ENCODE results near the gene MARVELD2. TPM values are rescaled to one million over a fixed set of nuclear protein-coding genes. Genes with fewer than 3 reads are reported as not detected.
"Not testable (repeated sequence)": the region's sequence is repeated elsewhere in the genome, so short reads cannot be mapped to it uniquely, and the experiment has no call there.

Gene MARVELD2
- total RNA-seq, 2 donors from 2014 or later, result 1.6 to 2.3 TPM

DNA sequence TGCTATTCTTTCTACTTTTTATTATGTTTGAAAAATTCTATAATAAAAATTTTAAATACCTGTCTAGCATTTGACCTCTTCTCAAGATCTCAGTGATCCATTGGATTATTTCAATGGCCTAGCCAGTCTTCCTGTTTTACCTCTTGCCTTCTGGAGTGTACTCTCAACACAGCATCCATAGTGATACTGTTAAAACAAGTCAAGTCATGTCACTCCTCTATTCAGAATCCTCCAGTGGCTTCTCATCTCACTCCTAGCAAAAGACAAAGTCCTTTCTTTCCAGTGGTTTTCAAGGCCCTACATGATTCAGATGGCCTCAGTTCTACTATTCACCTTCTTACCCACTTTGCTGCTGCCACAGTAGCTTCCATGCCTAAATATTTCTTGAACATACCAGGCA lies 1.8 kb downstream of the MARVELD2 start:
- H3K9me3 ChIP-seq, result no peaks in the 10 kb centered on the region
- H3K27me3 ChIP-seq, result no peaks in the 10 kb centered on the region
- no peak overlapping the region for H3K4me3 ChIP-seq
- TF ChIP-seq, protein P1, sequence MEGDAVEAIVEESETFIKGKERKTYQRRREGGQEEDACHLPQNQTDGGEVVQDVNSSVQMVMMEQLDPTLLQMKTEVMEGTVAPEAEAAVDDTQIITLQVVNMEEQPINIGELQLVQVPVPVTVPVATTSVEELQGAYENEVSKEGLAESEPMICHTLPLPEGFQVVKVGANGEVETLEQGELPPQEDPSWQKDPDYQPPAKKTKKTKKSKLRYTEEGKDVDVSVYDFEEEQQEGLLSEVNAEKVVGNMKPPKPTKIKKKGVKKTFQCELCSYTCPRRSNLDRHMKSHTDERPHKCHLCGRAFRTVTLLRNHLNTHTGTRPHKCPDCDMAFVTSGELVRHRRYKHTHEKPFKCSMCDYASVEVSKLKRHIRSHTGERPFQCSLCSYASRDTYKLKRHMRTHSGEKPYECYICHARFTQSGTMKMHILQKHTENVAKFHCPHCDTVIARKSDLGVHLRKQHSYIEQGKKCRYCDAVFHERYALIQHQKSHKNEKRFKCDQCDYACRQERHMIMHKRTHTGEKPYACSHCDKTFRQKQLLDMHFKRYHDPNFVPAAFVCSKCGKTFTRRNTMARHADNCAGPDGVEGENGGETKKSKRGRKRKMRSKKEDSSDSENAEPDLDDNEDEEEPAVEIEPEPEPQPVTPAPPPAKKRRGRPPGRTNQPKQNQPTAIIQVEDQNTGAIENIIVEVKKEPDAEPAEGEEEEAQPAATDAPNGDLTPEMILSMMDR (IDR thresholded peaks at IDR 0.05), result no peak
- H3K36me3 ChIP-seq, result peaks cover 9% of the 10 kb centered on the region
- DNase-seq (ENCODE audit: low spot score), result no peak
- H3K27ac ChIP-seq, result no peak overlapping the region
- H3K4me1 ChIP-seq, result no peaks in the 10 kb centered on the region

DNA sequence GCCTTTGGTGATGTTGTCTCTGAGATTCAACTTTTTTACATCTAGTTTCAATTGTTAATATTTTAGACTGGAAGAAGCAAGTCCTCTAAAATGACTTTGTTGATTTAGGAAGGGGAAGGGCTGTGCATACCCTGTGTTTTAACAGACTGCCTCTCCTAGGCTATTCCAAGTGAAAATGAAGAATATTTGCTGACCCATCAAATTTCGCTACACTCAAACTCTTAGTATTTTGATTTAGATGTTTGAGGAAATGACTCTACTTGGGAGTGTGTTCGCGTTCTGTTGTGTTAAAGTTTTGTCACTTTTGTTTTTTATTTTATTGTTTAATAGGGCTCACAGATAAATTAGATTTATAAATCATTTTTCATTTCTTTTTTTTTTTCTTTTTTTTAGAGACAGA lies 3.6 kb downstream of the MARVELD2 start:
- no peaks in the 10 kb centered on the region for H3K9me3 ChIP-seq
- DNase-seq (ENCODE audit: low spot score), result no peak
- H3K27ac ChIP-seq, result no peak overlapping the region
- H3K4me1 ChIP-seq, result no peaks in the 10 kb centered on the region
- H3K36me3 ChIP-seq, result peaks cover 8% of the 10 kb centered on the region
- TF ChIP-seq, protein P1 (IDR thresholded peaks at IDR 0.05), result no peak
- no peaks in the 10 kb centered on the region for H3K27me3 ChIP-seq
- no peak overlapping the region for H3K4me3 ChIP-seq

DNA sequence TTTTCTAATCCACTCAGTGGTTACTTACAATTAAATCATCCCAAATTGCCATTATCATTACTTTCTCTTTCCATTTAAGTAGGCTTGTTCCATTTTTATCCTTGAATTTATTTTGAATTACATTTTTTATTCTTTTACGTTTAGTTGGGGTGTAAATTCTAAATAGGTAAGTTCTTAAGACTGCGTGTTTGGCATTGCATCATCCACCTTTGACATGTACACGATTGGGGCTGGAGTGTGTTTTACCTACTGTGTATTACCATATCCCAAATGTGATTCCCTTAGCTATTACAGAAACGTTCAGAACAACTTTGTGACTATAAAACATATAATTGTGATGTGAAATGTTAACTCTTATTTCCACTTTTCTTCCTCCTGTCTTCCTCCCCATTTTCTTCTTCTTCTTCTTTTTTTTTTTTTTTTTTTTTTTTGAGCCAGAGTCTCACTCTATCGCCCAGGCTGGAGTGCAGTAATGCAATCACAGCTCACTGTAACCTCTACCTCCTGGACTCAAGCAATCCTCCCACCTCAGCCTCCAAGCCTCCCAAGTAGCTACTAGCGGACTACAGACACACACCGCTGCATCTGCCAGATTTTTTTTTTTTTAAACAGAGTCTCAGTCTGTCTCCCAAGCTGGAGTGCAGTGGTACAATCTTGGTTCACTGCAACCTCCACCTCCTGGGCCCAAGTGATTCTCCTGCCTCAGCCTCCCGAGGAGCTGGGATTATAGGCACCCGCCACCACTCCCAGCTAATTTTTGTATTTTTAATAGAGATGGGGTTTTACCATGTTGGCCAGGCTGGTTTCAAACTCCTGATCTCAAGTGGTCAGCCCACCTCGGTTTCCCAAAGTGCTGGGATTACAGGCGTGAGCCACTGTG lies 16.7 kb downstream of the MARVELD2 start:
- Histone ChIP-seq H3K27ac (no peak overlapping the region), H3K27me3 (no peaks in the 10 kb centered on the region), H3K4me3 (no peak overlapping the region), H3K36me3 (no peaks in the 10 kb centered on the region), H3K9me3 (no peaks in the 10 kb centered on the region), H3K4me1 (no peaks in the 10 kb centered on the region)
- TF ChIP-seq, protein P1 (IDR thresholded peaks at IDR 0.05), result no peak
- no peak for DNase-seq (ENCODE audit: low spot score)

DNA sequence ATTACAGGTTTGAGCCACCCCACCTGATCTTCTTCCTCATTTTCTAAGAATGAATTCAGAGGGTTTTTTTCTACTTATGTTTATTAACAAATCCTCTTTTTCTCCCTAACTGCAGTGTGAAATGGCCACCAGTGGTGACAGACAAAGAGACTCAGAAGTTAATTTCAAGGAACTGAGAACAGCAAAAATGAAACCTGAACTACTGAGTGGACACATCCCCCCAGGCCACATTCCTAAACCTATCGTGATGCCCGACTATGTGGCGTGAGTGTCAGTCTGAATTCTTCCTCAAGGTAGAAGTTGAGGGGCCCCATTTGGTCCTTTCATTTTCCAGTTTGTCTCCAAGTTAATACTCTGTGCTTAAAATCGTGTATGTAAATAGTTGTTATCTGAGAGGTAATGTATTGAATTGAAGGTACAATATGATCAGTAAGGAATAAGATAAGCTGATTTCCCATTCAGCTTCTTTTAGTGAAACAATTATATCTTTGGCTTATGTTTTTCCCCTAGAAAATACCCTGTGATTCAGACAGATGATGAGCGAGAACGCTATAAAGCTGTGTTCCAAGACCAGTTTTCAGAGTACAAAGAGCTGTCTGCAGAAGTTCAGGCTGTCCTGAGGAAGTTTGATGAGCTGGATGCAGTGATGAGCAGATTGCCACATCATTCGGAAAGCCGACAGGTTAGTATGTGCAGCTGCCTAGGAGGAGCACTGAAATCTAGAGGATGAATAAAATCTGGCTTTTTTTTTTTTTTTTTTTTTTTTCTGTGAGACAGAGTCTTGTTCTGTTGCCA lies 17.7 kb downstream of the MARVELD2 start:
- no peak overlapping the region for H3K4me3 ChIP-seq
- no peaks in the 10 kb centered on the region for H3K9me3 ChIP-seq
- DNase-seq (ENCODE audit: low spot score), result no peak
- H3K27me3 ChIP-seq, result no peaks in the 10 kb centered on the region
- no peaks in the 10 kb centered on the region for H3K36me3 ChIP-seq
- H3K27ac ChIP-seq, result no peak overlapping the region
- TF ChIP-seq, protein P1 (IDR thresholded peaks at IDR 0.05), result no peak
- no peaks in the 10 kb centered on the region for H3K4me1 ChIP-seq

DNA sequence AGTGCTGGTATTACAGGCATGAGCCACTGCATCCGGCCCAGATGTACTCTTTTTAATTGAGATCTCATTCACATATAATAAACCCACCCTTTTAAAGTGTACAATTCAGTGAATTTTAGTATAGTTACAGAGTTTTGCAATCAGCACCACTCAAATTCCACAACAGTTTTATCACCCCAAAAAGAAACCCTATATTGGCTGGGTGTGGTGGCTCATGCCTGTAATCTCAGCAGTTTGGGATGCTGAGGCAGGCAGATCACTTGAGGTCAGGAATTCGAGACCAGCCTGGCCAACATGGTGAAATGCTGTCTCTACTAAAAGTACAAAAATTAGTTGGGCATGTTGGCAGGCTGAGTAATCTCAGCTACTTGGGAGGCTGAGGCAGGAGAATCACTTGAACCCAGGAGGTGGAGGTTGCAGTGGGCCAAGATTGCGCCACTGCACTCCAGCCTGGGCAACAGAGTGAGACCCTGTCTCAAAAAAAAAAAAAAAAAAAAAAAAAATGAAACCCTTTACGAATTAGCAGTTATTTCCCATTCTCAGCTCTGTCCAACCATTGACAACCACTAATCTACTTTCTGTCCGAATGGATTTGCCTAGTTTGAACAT lies 20.5 kb downstream of the MARVELD2 start:
- H3K27ac ChIP-seq; H3K36me3 ChIP-seq; H3K9me3 ChIP-seq; H3K27me3 ChIP-seq; DNase-seq (ENCODE audit: low spot score); H3K4me1 ChIP-seq; H3K4me3 ChIP-seq: not testable (repeated sequence)

Data from right atrium auricular region (tissue), 2 donors.